Spleen (tissue), 7 donors: ENCODE data around the gene STK17A.

Experiments used
- CTCF ChIP-seq, 11 experiments: fragments of 200-600 bp in 7 of 11; fragments of 450-650 bp in 4 of 11; sonication (generic) in 4 of 11; IDR thresholded peaks in 8 of 11; conservative IDR thresholded peaks in 3 of 11; 1 replicate in 7 of 11; 2 replicates in 4 of 11; pipeline versions ENCODE4 v1.4.0 to v1.8.0; 2016 to 2021; ENCODE audit warnings: antibody characterized with exemption in 11 of 11, inconsistent platforms in 4 of 11, mild to moderate bottlenecking in 1 of 11
- POLR2A ChIP-seq, 3 donors: fragments of 450-650 bp; IDR thresholded peaks; one replicate each; pipeline ENCODE4 v1.5.1; 2017; ENCODE audit warnings: antibody characterized with exemption in 3 of 3, mild to moderate bottlenecking in 1 of 3
- donor health status: DM: no; HTN: no; CAD: no; lungs with moderate emphysema.
- donor health status: DM: no; HTN: no; CAD: no.
- donor health status: DM: no; HTN: no; CAD: no.

GRCh38 chr7:43640679-43641078, 57.8 kb downstream of the STK17A start:
- no peak for TF ChIP-seq CTCF (IDR thresholded peaks at IDR 0.05 in 8 of 11, conservative IDR thresholded peaks at IDR 0.05 in 3 of 11)
- no peak for TF ChIP-seq POLR2A (IDR thresholded peaks at IDR 0.05)
